Neural cell (in vitro differentiated cells): Measurements from ENCODE around the gene NAA50. TPM values are rescaled to one million over a fixed set of nuclear protein-coding genes. Genes with fewer than 3 reads are reported as not detected.

Experiments
- H2AFZ ChIP-seq: fragments of 200-600, 300-800 bp; sonication (generic), shearing (Covaris generic); 2 replicates; pipeline ENCODE4 v1.6.0; 2014; ENCODE audit warnings: low read depth, mild to moderate bottlenecking, antibody characterized with exemption, low read length, moderate library complexity
- H3F3A ChIP-seq: fragments of 200-600 bp; shearing (Covaris generic); 2 replicates; pipeline ENCODE4 v1.6.1; 2016; ENCODE audit warnings: mild to moderate bottlenecking, moderate library complexity, mixed read lengths, antibody characterized with exemption, low read length; ENCODE audit not compliant: insufficient read depth, poor library complexity, severe bottlenecking
- H3K27ac ChIP-seq: fragments of 200-600, 300-800 bp; sonication (generic), shearing (Covaris generic); 2 replicates; pipeline ENCODE4 v1.5.1; 2014; ENCODE audit warnings: mild to moderate bottlenecking, low read length, moderate library complexity
- H3K27me3 ChIP-seq: fragments of 300-800, 200-600 bp; sonication (generic), shearing (Covaris generic); 2 replicates; pipeline ENCODE4 v1.6.0; 2014; ENCODE audit warnings: mild to moderate bottlenecking, low read depth, low read length, moderate library complexity; ENCODE audit not compliant: insufficient read depth
- H3K36me3 ChIP-seq: fragments of 300-800, 200-600 bp; sonication (generic), shearing (Covaris generic); 2 replicates; pipeline ENCODE4 v1.5.1; 2014; ENCODE audit warnings: mild to moderate bottlenecking, antibody characterized with exemption, low read length, moderate library complexity; ENCODE audit not compliant: insufficient read depth
- H3K4me2 ChIP-seq: fragments of 300-800, 200-600 bp; sonication (generic), shearing (Covaris generic); 2 replicates; pipeline ENCODE4 v1.6.0; 2014; ENCODE audit warnings: mild to moderate bottlenecking, low read length
- H3K4me3 ChIP-seq: fragments of 300-800, 200-600 bp; sonication (generic), shearing (Covaris generic); 2 replicates; pipeline ENCODE4 v1.5.1; 2014; ENCODE audit warnings: mild to moderate bottlenecking, low read length, moderate library complexity
- H3K79me2 ChIP-seq: fragments of 200-600 bp; shearing (Covaris generic); replicated peaks from 2 replicates; pipeline ENCODE4 v1.6.0; 2014; ENCODE audit warnings: mild to moderate bottlenecking, low read length, moderate library complexity; ENCODE audit not compliant: insufficient read depth
- H3K9ac ChIP-seq: fragments of 300-800, 200-600 bp; sonication (generic), shearing (Covaris generic); 2 replicates; pipeline ENCODE4 v1.6.1; 2016; ENCODE audit warnings: mild to moderate bottlenecking, low read length, mixed read lengths
- H3K9me2 ChIP-seq: fragments of 200-600 bp; shearing (Covaris generic); 2 replicates; pipeline ENCODE4 v1.6.1; 2016; ENCODE audit warnings: mild to moderate bottlenecking, low read length, mixed read lengths; ENCODE audit not compliant: insufficient read depth
- H3K9me3 ChIP-seq: fragments of 200-600, 300-800 bp; sonication (generic), shearing (Covaris generic); 2 replicates; pipeline ENCODE4 v1.6.1; 2016; ENCODE audit warnings: mild to moderate bottlenecking, mixed run types, low read length, moderate library complexity, mixed read lengths
- H4K20me1 ChIP-seq: fragments of 200-600 bp; shearing (Covaris generic); 2 replicates; pipeline ENCODE4 v1.6.1; 2016; ENCODE audit warnings: mild to moderate bottlenecking, mixed run types; ENCODE audit not compliant: insufficient read depth
- CTCF ChIP-seq: fragments of 450-650 bp; IDR thresholded peaks from 2 replicates; pipeline ENCODE4 v1.5.1; 2014; ENCODE audit warnings: antibody characterized with exemption, mild to moderate bottlenecking, moderate library complexity; ENCODE audit not compliant: poor library complexity, severe bottlenecking
- EP300 ChIP-seq: fragments of 450-650 bp; conservative IDR thresholded peaks from 2 replicates; pipeline ENCODE4 v1.6.1; 2014; ENCODE audit warnings: antibody characterized with exemption, mild to moderate bottlenecking, moderate library complexity; ENCODE audit not compliant: poor library complexity, severe bottlenecking
- EZH2 ChIP-seq: fragments of 200-600, 300-800 bp; shearing (Covaris generic), sonication (generic); IDR thresholded peaks from 2 replicates; pipeline ENCODE4 v1.6.1; 2014; ENCODE audit warnings: antibody characterized with exemption, low read length, borderline replicate concordance, mild to moderate bottlenecking; ENCODE audit not compliant: insufficient read depth, poor library complexity, severe bottlenecking
- MXI1 ChIP-seq: fragments of 450-650 bp; conservative IDR thresholded peaks from 2 replicates; pipeline ENCODE4 v1.6.1; 2014; ENCODE audit warnings: antibody characterized with exemption, mild to moderate bottlenecking; ENCODE audit not compliant: poor library complexity, severe bottlenecking
- POLR2AphosphoS5 ChIP-seq: IDR thresholded peaks from 2 replicates; pipeline ENCODE4 v1.6.1; 2012
- RAD21 ChIP-seq: fragments of 450-650 bp; conservative IDR thresholded peaks from 2 replicates; pipeline ENCODE4 v1.6.1; 2014; ENCODE audit warnings: antibody characterized with exemption, mild to moderate bottlenecking, moderate library complexity
- REST ChIP-seq: IDR thresholded peaks from 2 replicates; pipeline ENCODE4 v1.6.1; 2012; ENCODE audit warnings: borderline replicate concordance
- SMC3 ChIP-seq: fragments of 450-650 bp; conservative IDR thresholded peaks from 2 replicates; pipeline ENCODE4 v1.6.1; 2014; ENCODE audit warnings: antibody characterized with exemption, mild to moderate bottlenecking, moderate library complexity; ENCODE audit not compliant: poor library complexity
- TAF1 ChIP-seq: IDR thresholded peaks from 2 replicates; pipeline ENCODE4 v1.6.1; 2012; ENCODE audit warnings: low read depth
- polyA plus RNA-seq: library from polyadenylated mRNA; depleted of rRNA; stranded (reverse); fragments of >200 nt; gene quantifications from 2 replicates; pipeline ENCODE4 v1.2.3, GENCODE V29; 2014

Gene NAA50
- polyA plus RNA-seq, 1 donor from 2014 or later = 69.6 TPM

- Histone ChIP-seq H3K27ac (no peak overlapping the region), H3K36me3 (peaks cover 6% of the 10 kb centered on the region), H3F3A (no peaks in the 10 kb centered on the region), H3K27me3 (no peaks in the 10 kb centered on the region), H3K79me2 (no peaks in the 10 kb centered on the region), H3K4me2 (no peak overlapping the region), H3K4me3 (no peak overlapping the region), H2AFZ (no peak overlapping the region), H4K20me1 (no peaks in the 10 kb centered on the region), H3K9ac (no peak overlapping the region), H3K9me3 (no peaks in the 10 kb centered on the region), H3K9me2 (no peaks in the 10 kb centered on the region)
- TF ChIP-seq TAF1 (no peak), RAD21 (no peak), POLR2AphosphoS5 (no peak), MXI1 (no peak), CTCF (no peak), EP300 (no peak), EZH2 (no peak), SMC3 (no peak), REST (no peak)
Measured at GRCh38 chr3:113717818-113718217, 28.2 kb downstream of the NAA50 start.

- TF ChIP-seq CTCF (no peak), EZH2 (no peak), REST (no peak), EP300 (no peak), RAD21 (no peak), SMC3 (no peak), TAF1 (no peak), POLR2AphosphoS5 (no peak), MXI1 (no peak)
- Histone ChIP-seq H2AFZ (no peak overlapping the region), H3F3A (no peaks in the 10 kb centered on the region), H3K27ac (no peak overlapping the region), H3K9ac (no peak overlapping the region), H3K27me3 (no peaks in the 10 kb centered on the region), H4K20me1 (no peaks in the 10 kb centered on the region), H3K4me3 (no peak overlapping the region), H3K79me2 (no peaks in the 10 kb centered on the region), H3K9me3 (no peaks in the 10 kb centered on the region), H3K9me2 (no peaks in the 10 kb centered on the region), H3K36me3 (peaks cover 6% of the 10 kb centered on the region), H3K4me2 (no peak overlapping the region)
Measured at GRCh38 chr3:113717308-113717707, 28.7 kb downstream of the NAA50 start.
